Ishikawa (cell line): ENCODE results near the gene C6orf58.

Experiments
- CEBPB ChIP-seq: IDR thresholded peaks from 2 replicates; pipeline ENCODE4 v1.6.1; 2012
- CREB1 ChIP-seq: IDR thresholded peaks from 2 replicates; pipeline ENCODE4 v1.6.1; 2012; ENCODE audit warnings: low read depth
- EGR1 ChIP-seq: IDR thresholded peaks from 2 replicates; pipeline ENCODE4 v1.6.1; 2012
- EP300 ChIP-seq: IDR thresholded peaks from 2 replicates; pipeline ENCODE4 v1.6.1; 2012; ENCODE audit warnings: borderline replicate concordance
- FOXM1 ChIP-seq: IDR thresholded peaks from 2 replicates; pipeline ENCODE4 v1.6.1; 2012; ENCODE audit warnings: low read depth, borderline replicate concordance
- MAX ChIP-seq: IDR thresholded peaks from 2 replicates; pipeline ENCODE4 v1.6.1; 2012
- NFIC ChIP-seq: IDR thresholded peaks from 2 replicates; pipeline ENCODE4 v1.6.1; 2012
- RAD21 ChIP-seq: IDR thresholded peaks from 2 replicates; pipeline ENCODE4 v1.6.1; 2012; ENCODE audit warnings: low read depth
- REST ChIP-seq: IDR thresholded peaks from 2 replicates; pipeline ENCODE4 v1.6.1; 2012; ENCODE audit warnings: low read depth, mild to moderate bottlenecking
- TAF1 ChIP-seq: IDR thresholded peaks from 2 replicates; pipeline ENCODE4 v1.6.1; 2012; ENCODE audit warnings: low read depth, mild to moderate bottlenecking
- TCF12 ChIP-seq: IDR thresholded peaks from 2 replicates; pipeline ENCODE4 v1.6.1; 2012; ENCODE audit warnings: low read depth
- TEAD4 ChIP-seq: IDR thresholded peaks from 2 replicates; pipeline ENCODE4 v1.6.1; 2012
- YY1 ChIP-seq: IDR thresholded peaks from 2 replicates; pipeline ENCODE4 v1.6.1; 2012; ENCODE audit warnings: low read depth
- ZBTB7A ChIP-seq: IDR thresholded peaks from 2 replicates; pipeline ENCODE4 v1.6.1; 2012; ENCODE audit warnings: low read depth
- TF ChIP-seq, protein P1 (sequence below): IDR thresholded peaks from 2 replicates; pipeline ENCODE4 v1.6.1; 2012

The C6orf58 gene

GRCh38 chr6:127590344-127590743 is 13.4 kb downstream of the C6orf58 start:
- no peak for TF ChIP-seq EGR1
- TF ChIP-seq REST: no peak
- no peak for TF ChIP-seq MAX
- TF ChIP-seq CREB1: no peak
- no peak for TF ChIP-seq FOXM1
- no peak for TF ChIP-seq ZBTB7A
- no peak for TF ChIP-seq YY1
- TF ChIP-seq, protein P1, sequence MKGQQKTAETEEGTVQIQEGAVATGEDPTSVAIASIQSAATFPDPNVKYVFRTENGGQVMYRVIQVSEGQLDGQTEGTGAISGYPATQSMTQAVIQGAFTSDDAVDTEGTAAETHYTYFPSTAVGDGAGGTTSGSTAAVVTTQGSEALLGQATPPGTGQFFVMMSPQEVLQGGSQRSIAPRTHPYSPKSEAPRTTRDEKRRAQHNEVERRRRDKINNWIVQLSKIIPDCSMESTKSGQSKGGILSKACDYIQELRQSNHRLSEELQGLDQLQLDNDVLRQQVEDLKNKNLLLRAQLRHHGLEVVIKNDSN: no peak
- TF ChIP-seq CEBPB: no peak
- no peak for TF ChIP-seq TEAD4
- TF ChIP-seq EP300: no peak
- no peak for TF ChIP-seq NFIC

DNA sequence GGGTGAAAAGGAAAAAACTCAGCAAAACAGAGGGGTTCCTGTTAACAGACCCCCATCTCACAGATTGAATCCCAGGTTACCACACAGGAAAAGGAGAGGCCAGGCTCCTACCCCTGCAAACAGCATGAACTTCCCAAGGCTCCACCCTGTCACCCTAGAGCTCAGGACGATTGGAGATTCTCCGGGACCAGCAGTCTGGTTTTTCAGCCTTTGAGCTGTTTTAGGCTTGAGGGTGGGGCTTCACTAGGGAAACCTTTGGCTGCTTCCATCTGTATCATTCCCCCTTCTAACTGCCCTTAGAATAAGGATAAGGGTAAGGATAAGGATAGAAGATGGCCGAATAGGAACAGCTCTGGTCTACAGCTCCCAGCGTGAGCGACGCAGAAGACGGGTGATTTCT is 16.0 kb downstream of the C6orf58 start:
- TF ChIP-seq, protein P1: no peak
- TF ChIP-seq ZBTB7A: no peak
- TF ChIP-seq FOXM1: no peak
- no peak for TF ChIP-seq TAF1
- no peak for TF ChIP-seq NFIC
- TF ChIP-seq CEBPB: no peak
- TF ChIP-seq REST: no peak

GRCh38 chr6:127606131-127606562 is 29.2 kb downstream of the C6orf58 start:
- no peak for TF ChIP-seq TAF1
- TF ChIP-seq RAD21: peak; percentile 54

- TF ChIP-seq, protein P1: no peak
- TF ChIP-seq EP300 (no peak), FOXM1 (no peak), CREB1 (no peak), TEAD4 (no peak), TAF1 (no peak), EGR1 (no peak), RAD21 (no peak), ZBTB7A (no peak), YY1 (no peak)
These were observed 31.7 kb downstream of the C6orf58 start for GRCh38 chr6:127608554-127609270.

DNA sequence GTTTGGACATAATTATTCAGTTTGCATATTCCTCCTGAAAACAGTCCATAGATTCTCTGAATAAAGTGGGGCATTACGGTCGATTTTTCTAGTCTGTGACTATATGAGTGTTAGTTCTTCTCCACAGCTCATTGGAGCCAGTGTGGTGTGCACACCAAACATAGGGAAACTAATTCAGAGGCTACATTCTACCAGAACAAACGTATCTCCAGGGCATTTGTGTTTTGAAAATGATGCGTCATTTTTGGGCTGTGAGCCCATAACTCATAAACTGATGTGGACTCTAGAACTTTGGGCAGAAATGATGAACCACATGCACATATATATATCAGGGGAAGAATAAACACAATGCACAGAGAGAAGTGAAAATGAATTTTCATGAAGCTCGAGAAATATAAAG is 41.8 kb downstream of the C6orf58 start:
- TF ChIP-seq EP300: no peak
- no peak for TF ChIP-seq YY1

- TF ChIP-seq, protein P1: no peak
- TF ChIP-seq EGR1 (no peak), TAF1 (no peak), ZBTB7A (no peak), RAD21 (no peak), CREB1 (no peak), EP300 (no peak), TEAD4 (no peak), FOXM1 (no peak), YY1 (no peak), REST (no peak), MAX (no peak), TCF12 (no peak), NFIC (no peak), CEBPB (no peak)
These were observed 53.8 kb downstream of the C6orf58 start for GRCh38 chr6:127630800-127631199.
